HG03025 (cell line): ENCODE results near the gene CREG2.
"Not testable (repeated sequence)": the region's sequence is repeated elsewhere in the genome, so short reads cannot be mapped to it uniquely, and the experiment has no call there.

Experiments
- ATAC-seq: cut with Tn5 transposase; IDR thresholded peaks from one replicate; pipeline ENCODE4 v1.9.1; 2021; ENCODE audit warnings: mild to moderate bottlenecking, moderate library complexity; ENCODE audit not compliant: unreplicated experiment, low FRiP score

Gene CREG2

GRCh38 chr2:101349893-101350662 lies 37.2 kb downstream of the CREG2 start:
- ATAC-seq: no peak

GRCh38 chr2:101348883-101349282 lies 38.4 kb downstream of the CREG2 start:
- ATAC-seq: no peak

GRCh38 chr2:101346909-101347308 lies 40.4 kb downstream of the CREG2 start:
- ATAC-seq: no peak

DNA sequence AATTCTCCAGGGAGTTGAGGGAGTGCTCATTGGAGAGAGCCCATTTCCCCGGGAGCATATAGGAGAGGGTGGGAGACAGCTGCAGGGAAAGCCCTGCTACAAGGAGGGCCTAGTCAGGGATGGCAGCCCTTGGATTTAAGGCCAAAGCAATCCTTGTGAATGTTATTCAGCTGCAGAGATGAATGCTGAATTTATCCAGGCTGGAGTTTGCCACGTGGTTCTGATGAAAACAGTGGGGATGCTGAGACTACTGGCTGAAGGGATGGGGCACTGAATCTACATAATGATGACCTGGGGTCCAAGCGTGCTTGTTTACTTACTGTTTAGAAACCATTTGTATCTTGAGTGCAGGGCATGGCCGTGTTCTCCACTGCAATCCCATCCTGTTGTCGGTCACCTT lies 43.2 kb downstream of the CREG2 start:
- no peak for ATAC-seq

DNA sequence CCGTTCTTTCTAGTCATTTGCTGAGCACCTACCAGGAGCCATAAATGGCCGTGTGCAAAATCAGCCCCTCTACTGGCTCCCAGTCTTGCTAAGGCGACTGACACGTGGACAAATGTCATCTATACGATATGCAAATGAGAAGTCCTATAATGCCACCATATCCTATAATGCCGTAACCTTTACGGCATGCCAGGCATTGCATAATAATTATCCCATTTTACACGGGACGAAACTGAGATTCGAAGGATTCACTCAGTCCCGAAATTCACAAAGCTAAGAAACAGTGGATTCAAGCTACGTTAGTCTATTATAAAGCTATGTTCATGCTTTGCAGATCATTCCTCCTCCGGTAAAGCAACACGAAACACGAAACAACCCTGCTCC lies 44.7 kb downstream of the CREG2 start:
- ATAC-seq: no peak

DNA sequence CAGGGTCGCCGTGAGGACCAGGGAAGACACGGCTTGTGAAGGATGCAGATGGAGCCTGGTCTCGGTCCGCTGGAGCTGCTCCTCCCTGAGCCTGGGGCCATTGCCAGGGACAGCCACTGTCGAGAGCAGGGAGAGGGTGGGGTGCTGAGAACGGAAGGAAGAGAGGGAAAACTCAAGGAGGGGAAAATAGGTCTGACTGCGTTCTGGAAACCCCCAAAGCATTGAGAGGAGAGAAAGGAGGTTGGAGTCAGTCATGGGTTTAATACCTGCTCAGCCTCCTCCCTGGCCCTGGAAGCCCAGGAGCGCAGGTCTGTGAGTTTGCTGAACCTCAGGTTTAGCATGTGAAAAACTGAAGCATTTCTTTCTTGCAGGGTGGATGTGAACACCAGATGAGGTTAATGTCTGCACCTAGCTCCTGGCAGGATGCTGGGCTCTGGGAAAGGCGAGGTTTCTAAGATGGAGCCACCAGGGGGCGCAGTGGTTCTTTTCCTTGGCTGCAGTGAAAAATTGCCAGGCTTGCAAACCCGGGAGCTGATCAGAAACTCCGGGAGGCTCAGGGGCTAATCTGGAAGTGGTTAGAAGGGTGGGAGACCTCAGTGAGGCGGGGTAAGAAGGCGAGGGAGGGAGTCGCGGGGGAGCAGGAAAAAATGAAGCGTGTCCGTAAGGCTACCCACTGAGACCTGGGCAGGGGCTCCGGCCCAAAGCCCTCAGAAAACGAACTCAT lies 45.2 kb downstream of the CREG2 start:
- no peak for ATAC-seq

- no peak for ATAC-seq
These were observed 45.9 kb downstream of the CREG2 start for GRCh38 chr2:101341421-101341820.

DNA sequence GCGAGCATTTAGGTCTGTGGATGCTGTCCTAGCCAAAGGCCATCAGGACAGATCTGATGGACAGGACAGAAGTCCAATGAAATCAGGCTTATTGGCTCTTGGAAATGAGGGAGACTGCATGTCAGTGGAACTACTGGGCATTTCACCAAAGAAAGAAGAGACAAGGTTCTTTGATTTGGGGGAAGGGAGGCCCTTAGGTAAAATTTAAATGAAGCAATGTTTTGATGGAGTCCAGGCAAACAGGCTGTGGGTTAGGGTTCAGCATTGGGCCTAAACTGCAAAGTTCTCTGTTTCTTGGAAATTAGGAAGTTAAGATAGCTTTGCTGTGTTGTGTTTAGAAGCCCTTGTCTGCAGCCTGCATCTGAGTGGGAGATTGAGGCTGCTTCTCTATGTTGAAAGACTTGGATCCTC lies 47.2 kb downstream of the CREG2 start:
- no peak for ATAC-seq

DNA sequence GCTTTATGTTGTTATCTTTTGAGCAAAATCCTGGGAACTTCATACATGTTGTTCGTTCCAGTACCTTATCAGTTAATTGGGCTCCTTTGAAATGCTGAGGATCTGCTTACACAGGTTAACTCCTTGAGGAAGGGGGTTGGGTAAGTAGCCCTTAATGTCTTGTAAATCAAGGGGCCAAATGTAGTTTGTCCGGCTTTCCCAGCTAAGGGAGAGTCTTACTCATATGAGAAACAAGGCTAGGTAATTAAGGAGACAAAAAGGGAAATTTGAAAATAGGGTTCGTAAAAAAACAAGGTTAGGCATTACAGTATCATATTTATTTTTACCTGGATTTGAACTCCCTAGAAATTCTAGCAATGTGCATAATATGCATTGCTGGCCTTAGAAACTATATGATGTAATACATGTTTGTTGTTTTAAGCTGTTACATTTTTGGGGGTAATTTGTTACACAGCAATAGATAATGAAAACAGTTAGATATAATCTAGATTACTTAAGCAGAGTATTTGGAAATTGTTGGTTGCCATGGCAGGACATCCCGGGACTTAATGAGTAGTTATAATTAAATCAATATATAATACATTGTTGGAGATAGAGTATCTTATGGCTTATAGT lies 47.9 kb downstream of the CREG2 start:
- ATAC-seq: no peak

DNA sequence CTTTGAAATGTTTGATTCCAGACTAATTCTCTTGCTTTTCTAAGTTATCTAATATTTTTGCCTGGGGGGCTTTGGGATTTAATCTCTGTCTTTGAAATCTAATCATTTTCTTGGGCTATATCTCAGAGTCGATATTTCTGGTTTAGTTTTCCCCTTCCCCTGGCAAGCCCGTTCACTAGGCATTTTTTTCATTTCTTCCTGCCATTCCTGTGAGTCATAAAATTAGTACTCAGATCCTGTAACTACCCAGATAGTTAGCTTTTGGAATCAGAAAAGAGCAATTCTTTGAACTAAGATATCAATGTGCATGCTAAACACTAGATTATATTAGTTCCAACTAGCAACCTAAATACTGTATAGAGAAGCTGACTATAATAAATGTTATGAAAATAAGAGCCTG lies 49.4 kb downstream of the CREG2 start:
- no peak for ATAC-seq

GRCh38 chr2:101332885-101333766 lies 54.2 kb downstream of the CREG2 start:
- no peak for ATAC-seq

DNA sequence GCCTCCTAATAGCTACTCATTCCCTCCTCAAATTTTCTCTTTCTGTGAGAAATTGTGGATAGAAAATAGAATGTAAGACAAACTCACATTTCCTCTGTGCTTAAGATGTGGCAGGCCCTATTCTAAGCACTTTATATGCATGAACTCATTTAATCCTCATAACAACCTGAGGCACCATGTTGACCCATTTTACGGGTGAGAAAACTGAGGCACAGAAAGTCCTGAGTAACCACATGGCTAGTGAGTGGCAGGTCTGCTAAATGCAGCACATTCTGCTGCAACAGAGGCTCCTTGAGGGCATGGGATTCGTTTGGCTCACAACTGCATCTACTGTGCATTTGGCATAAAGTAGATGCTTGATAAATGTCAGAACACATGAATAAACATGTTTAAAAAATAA lies 56.1 kb downstream of the CREG2 start:
- ATAC-seq: no peak

DNA sequence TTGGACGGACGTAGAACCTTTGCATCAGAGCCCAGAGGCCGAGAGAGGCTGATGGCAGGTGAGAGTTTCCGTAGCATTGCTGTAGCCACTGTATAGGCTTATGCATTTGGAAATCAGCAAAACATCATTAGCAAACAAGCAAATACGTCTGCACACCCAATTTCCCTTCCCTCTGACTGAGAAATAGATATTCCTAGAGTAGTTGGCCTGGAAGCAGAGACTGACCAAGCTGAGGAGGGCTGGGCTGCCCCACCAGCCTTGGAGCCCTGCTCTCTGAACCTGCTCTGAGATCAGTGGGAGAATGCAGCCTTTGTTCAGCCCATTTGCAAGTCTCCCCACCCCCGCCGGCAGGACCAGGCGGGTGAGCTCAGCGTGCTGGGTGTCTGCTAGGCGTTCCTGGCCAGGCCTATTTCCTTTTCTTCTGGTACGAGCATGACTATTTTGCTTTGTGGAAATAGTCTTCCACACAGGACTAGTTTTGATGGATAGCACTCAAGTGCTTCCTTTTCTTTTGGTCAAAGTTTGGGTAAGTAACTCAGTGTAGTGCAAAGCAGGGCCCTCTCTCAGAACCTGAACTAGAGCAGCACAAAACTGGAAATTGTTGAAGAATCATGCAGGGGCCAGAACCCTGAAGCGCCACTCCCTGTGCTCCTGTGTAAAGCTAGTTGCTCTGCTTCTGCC lies 56.9 kb downstream of the CREG2 start:
- no peak for ATAC-seq

DNA sequence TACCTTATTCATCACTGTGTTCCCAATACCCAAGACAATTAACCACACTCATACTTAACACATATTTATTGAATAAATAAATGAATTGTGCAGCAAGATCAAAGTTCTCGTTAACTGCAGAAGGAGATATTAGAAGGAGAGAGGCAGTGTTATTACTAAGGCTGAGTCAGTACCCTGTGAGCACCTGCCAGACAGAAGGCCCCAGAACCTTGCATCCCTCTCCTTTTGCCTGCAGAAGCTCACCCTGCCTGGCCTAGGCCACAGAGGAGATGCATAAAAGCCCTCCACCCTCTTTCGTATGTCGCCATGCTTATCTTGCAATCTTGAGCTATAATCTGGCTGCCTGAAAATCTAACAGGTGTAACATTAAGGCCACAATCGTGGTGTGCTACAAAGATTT lies 58.3 kb downstream of the CREG2 start:
- ATAC-seq: no peak

GRCh38 chr2:101328474-101329007 lies 58.8 kb downstream of the CREG2 start:
- no peak for ATAC-seq

DNA sequence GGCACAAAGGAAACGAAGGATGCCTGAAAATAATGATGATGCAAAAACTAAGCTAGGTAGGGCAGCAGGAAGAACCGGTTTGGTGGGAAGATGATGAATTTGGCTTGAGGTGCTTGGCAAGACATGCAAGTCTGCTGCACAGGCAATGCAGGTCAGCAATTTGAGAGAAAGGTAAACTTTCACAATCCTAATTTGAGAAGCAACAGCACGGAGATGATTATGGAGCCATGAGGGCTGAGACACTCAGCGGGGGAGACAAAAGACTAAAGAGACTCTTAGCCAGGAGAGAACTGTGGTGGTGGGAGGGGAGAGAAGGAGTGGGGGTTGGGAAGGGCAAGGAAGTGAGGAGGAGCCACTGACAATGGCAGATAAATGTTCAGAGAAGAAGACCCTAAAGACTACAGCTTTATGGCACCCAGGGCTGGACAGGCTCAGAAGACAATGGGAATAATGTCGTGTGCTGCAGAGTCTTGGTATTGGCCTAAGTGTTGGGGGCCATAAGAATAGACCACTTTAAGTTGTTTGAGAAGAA lies 59.4 kb downstream of the CREG2 start:
- no peak for ATAC-seq

- ATAC-seq: no peak
These were observed 61.9 kb downstream of the CREG2 start for GRCh38 chr2:101325425-101325824.

GRCh38 chr2:101316568-101316967 lies 70.7 kb downstream of the CREG2 start:
- ATAC-seq: not testable (repeated sequence)

DNA sequence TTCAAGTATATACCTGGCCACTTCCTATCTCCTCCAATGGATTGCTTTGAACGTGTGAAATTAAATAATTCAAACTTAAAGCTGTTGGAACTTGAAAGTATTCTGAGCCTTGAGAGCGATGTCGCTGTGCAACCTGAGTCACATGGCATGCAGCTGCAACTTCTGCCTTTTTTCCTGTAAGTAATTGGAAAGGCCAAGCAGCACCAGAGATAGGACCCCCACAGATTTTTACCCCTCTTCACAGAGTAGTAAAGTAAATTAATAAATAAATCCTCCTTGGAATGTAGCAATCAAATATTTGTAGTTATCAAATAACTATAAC lies 75.6 kb downstream of the CREG2 start:
- no peak for ATAC-seq
